WERI-Rb-1 (cell line): ENCODE results near the gene EFCAB12.

ENCODE experiments used
- DNase-seq: peaks from one replicate; pipeline ENCODE4 v3.0.0-alpha.2; 2020
- H3K27ac ChIP-seq: fragments of 250-450 bp; sonication (Bioruptor Pico); 2 replicates; pipeline ENCODE4 v1.5.1; 2020; ENCODE audit warnings: mild to moderate bottlenecking, moderate library complexity
- H3K27me3 ChIP-seq: fragments of 250-450 bp; sonication (Bioruptor Pico); 2 replicates; pipeline ENCODE4 v1.5.1; 2021; ENCODE audit warnings: mild to moderate bottlenecking, low read depth, moderate library complexity; ENCODE audit not compliant: insufficient read depth, severe bottlenecking
- H3K36me3 ChIP-seq: fragments of 250-450 bp; sonication (Bioruptor Pico); 2 replicates; pipeline ENCODE4 v1.5.1; 2020; ENCODE audit warnings: mild to moderate bottlenecking, moderate library complexity
- H3K4me3 ChIP-seq: 2 replicates; pipeline ENCODE4 v1.5.1; 2011; ENCODE audit warnings: low read depth, mild to moderate bottlenecking, control low read depth, low read length
- H3K9me3 ChIP-seq: fragments of 250-450 bp; sonication (Bioruptor Pico); 2 replicates; pipeline ENCODE4 v1.5.1; 2021; ENCODE audit warnings: mild to moderate bottlenecking, moderate library complexity; ENCODE audit not compliant: severe bottlenecking
- TF ChIP-seq, protein P1 (sequence below): IDR thresholded peaks from 2 replicates; pipeline ENCODE4 v1.5.1; 2011; ENCODE audit warnings: low read depth, mild to moderate bottlenecking, control low read depth, inconsistent platforms, low read length

Gene EFCAB12

DNA sequence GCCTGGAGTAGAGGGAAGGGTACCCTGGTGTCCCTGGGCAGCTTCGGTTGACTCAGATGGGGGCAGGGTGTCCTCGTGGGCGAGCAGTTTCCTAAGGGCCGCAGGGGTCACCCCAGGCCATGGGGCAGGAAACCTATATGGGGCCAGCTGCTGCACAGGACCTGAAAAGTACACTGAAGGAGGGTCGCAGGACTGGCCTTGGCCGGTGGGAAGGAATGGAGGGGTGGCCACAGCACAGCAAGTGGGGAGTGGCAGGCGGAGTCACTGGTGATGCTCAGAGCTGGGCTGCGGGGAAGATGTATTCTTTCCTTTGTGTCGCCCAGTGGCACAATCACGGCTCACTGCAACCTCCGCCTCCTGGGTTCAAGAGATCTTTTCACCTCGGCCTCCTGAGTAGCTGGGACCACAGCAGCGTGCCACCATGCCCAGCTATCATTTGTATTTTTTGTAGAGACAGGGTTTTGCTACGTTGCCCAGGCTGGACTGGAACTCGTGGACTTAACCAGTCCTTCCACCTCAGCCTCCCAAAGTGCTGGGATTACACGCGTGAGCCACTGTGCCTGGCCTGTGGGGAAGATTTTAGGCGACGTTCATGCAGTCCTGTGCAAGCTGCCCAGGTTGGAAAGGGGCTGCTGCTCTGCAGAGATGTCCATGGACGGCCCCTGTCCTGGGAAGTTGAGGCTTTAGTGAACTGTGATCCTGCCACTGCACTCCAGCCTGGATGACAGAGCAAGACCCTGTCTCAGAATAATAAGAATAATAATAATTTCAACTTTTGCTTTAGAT lies 57.2 kb downstream of the EFCAB12 start:
- TF ChIP-seq, protein P1, sequence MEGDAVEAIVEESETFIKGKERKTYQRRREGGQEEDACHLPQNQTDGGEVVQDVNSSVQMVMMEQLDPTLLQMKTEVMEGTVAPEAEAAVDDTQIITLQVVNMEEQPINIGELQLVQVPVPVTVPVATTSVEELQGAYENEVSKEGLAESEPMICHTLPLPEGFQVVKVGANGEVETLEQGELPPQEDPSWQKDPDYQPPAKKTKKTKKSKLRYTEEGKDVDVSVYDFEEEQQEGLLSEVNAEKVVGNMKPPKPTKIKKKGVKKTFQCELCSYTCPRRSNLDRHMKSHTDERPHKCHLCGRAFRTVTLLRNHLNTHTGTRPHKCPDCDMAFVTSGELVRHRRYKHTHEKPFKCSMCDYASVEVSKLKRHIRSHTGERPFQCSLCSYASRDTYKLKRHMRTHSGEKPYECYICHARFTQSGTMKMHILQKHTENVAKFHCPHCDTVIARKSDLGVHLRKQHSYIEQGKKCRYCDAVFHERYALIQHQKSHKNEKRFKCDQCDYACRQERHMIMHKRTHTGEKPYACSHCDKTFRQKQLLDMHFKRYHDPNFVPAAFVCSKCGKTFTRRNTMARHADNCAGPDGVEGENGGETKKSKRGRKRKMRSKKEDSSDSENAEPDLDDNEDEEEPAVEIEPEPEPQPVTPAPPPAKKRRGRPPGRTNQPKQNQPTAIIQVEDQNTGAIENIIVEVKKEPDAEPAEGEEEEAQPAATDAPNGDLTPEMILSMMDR: no peak
- Histone ChIP-seq H3K36me3 (no peaks in the 10 kb centered on the region), H3K27ac (no peak overlapping the region), H3K9me3 (no peaks in the 10 kb centered on the region), H3K27me3 (no peaks in the 10 kb centered on the region), H3K4me3 (no peak overlapping the region)
- no peak for DNase-seq

- TF ChIP-seq, protein P1: no peak
- H3K4me3 ChIP-seq: no peak overlapping the region
- no peaks in the 10 kb centered on the region for H3K27me3 ChIP-seq
- no peak overlapping the region for H3K27ac ChIP-seq
- H3K9me3 ChIP-seq: no peaks in the 10 kb centered on the region
- no peaks in the 10 kb centered on the region for H3K36me3 ChIP-seq
- no peak for DNase-seq
These were observed 58.0 kb downstream of the EFCAB12 start for GRCh38 chr3:129370248-129370964.

- Histone ChIP-seq H3K4me3 (no peak overlapping the region), H3K27ac (no peak overlapping the region), H3K27me3 (no peaks in the 10 kb centered on the region), H3K9me3 (no peaks in the 10 kb centered on the region), H3K36me3 (no peaks in the 10 kb centered on the region)
- TF ChIP-seq, protein P1: no peak
- no peak for DNase-seq
These were observed 58.7 kb downstream of the EFCAB12 start for GRCh38 chr3:129369711-129370110.

GRCh38 chr3:129367821-129368220 lies 60.6 kb downstream of the EFCAB12 start:
- no peak overlapping the region for H3K4me3 ChIP-seq
- DNase-seq: no peak
- no peaks in the 10 kb centered on the region for H3K27me3 ChIP-seq
- H3K27ac ChIP-seq: no peak overlapping the region
- TF ChIP-seq, protein P1: no peak
- peaks cover 5% of the 10 kb centered on the region for H3K9me3 ChIP-seq
- no peaks in the 10 kb centered on the region for H3K36me3 ChIP-seq

- Histone ChIP-seq H3K4me3 (no peak overlapping the region), H3K27me3 (no peaks in the 10 kb centered on the region), H3K36me3 (no peaks in the 10 kb centered on the region), H3K27ac (no peak overlapping the region), H3K9me3 (peaks cover 5% of the 10 kb centered on the region)
- TF ChIP-seq, protein P1: no peak
- no peak for DNase-seq
These were observed 62.1 kb downstream of the EFCAB12 start for GRCh38 chr3:129366312-129366831.
